ENCODE results near the gene CRTC3.
A peak's percentile ranks its signal among the peaks of the same experiment; 100 is the strongest.
"Not testable (repeated sequence)": the region's sequence is repeated elsewhere in the genome, so short reads cannot be mapped to it uniquely, and the experiment has no call there.

Gene CRTC3

DNA sequence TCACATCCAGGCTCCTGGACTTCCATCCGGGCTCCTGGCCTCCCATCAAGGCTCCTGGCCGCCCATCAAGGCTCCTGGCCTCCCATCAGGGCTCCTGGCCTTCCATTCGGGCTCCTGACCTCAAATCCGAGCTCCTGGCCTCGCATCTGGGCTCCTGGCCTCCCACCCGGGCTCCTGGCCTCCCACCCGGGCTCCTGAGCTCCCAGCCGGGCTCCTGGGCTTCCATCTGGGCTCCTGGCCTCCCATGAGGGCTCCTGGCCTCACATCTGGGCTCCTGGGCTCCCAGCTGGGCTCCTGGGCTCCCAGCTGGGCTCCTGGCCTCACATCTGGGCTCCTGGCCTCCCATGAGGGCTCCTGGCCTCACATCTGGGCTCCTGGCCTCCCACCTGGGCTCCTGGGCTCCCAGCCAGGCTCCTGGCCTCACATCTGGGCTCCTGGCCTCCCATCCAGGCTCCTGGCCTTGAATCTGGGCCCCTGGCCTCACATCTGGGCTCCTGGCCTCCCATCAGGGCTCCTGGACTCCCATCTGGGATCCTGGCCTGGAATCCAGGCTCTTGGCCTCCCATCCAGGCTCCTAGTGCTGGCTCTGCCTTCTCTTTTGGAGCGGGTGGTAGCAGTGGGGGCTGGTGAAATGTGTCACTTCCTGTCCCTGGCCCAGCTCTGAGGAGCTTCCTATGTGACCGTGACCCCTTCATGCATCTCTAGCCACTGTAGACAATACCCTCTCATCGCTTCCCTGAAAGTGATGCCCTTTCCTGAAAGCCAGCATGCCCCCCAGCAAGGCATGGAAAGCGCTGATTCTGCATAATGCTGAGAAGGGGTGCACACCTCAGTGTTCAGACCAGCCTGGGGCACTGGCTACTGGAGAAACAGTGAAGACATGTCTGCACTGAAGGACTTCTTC lies 124.8 kb downstream of the CRTC3 start:
- no peak for DNase-seq

DNA sequence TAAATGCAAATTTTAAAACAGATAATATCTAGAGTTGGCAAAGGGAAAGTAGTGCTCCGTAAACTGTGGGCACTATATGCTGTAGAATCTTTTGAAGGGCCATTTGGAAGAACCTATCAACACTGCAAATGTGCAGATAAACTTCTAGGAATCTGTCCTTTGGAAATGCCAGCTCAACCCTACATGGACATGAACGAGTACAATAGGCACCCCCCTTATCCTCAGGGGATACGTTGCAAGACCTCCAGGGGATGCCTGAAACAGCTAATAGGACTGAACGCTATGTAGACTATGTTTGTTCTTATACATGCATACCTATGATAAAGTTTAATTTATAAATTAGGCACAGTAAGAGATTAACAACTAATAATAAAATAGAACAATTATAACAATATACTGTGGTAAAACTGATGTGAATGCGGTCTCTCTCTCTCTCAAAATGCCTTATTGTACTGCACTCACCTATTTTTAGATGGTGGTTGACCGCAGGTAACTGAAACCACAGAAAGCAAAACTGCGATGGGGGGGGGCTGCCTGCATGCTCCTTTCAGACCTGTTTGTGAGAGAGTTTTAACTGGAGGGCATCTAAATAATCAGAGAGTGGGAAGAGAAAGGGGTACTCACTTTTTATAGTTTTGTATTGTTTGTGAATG lies 127.9 kb downstream of the CRTC3 start:
- DNase-seq = not testable (repeated sequence)

DNA sequence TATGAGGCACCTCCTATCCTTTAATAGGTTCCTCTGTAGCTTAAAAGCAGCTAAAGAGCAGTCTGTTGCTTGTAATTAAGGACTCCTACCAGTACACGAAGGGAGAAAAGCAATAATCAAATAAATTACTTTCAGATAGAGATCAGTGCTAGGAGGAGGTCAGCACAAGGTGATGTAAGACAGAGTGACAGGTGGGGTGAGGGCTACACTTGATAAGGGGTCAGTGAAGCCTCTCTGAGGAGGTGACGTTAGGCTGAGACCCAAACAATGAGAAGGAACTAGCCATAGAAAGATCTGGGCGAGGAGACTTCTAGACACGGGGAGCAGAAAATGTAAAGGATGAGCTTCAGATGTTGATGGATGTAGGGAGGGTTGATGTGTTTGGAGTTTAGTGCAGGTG lies 129.8 kb downstream of the CRTC3 start:
- no peak for DNase-seq

DNA sequence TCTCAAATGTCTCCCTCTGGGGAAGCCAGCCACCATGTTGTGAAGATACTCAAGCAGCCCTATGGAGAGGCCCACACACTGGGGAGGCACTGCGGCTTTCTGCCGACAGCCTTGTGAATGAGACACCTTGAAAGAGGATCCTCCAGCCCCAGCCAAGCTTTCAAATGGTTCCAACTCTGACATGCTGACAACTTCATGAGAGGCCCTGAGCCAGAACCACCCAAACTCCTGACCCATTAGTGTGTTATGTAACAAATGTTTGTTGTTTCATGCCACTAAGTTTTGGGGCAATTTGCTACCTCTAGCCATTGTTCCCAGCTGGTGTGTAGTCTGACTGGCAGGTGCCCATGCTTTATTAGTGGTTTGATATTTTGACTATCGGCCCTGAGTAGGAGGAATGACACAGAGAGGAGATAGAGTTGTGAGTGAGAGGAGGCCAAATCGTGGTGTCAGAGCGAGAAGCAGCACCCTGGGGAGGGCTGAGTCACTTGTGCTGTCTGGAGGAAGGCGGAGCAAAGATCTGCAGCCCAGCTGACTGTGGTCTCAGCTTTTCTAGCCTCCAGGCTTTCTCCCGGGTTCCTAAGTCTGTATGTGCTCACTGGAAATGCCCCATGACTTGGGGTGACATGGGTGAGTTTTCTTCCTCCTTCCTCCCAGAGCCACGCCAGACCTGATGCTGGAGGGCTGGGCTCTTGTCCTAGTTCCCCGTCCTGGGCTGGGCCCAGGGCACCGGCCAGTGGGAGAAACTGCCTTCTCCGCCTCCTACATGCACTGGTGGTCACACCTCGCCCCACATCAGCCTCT lies 130.7 kb downstream of the CRTC3 start:
- peak; percentile 44 for DNase-seq

DNA sequence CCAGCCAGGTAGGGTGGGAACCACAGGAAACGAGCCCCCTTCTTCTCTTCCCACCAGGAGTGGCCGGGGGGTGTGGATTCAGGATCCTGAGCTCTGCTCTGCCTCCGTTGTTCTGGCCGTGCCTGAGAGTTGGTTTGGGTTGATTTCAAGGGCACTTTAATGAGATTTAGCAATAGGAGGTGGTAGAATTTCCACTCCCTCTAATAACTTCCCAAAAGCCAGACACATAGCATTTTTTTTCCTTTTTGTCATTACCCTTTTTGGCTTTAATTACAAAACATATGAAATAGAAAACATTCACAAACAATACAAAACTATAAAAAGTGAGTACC lies 131.2 kb downstream of the CRTC3 start:
- DNase-seq = not testable (repeated sequence)

DNA sequence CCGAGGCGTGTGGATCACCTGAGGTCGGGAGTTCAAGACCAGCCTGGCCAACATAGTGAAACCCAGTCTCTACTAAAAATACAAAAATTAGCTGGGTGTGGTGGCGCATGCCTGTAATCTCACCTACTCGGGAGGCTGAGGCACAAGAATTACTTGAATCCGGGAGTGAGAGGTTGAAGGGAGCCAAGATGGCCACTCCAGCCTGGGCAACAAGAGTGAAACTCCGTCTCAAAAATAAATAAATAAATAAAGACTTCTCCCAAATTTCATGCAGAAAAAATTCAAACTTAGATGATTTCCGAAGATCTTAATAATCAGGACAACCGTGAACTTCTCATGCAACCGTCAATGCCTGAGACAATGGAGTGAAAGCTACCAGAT lies 134.3 kb downstream of the CRTC3 start:
- not testable (repeated sequence) for DNase-seq

DNA sequence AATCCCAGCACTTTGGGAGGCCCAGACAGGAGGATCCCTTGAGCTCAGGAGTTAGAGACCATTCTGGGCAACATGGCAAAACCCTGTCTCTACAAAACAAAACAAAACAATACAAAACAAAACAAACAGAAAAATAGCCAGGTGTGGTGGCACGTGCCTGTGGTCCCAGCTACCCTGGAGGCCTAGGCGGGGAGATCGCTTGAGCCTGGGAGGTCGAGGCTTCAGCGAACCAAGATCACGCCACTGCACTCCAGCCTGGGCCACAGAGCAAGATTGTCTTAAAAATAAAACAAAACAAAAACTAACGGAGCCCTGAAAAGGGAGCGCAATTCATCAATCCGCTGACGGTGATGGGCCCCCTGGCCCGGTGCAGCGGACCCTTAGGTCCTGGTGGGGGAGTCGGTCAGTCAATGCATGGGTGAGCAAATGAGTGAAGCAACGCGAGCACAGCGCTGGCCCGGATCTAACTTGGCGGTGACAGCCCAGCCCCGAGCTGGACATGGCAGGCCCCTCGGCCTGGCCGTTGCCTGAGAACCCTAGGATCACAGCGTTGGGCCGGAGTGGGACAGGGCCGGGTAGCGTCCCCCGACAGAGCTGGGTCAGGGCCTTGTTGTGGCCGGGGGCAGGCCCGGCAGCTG lies 135.0 kb downstream of the CRTC3 start:
- peak; percentile 41 for DNase-seq

DNA sequence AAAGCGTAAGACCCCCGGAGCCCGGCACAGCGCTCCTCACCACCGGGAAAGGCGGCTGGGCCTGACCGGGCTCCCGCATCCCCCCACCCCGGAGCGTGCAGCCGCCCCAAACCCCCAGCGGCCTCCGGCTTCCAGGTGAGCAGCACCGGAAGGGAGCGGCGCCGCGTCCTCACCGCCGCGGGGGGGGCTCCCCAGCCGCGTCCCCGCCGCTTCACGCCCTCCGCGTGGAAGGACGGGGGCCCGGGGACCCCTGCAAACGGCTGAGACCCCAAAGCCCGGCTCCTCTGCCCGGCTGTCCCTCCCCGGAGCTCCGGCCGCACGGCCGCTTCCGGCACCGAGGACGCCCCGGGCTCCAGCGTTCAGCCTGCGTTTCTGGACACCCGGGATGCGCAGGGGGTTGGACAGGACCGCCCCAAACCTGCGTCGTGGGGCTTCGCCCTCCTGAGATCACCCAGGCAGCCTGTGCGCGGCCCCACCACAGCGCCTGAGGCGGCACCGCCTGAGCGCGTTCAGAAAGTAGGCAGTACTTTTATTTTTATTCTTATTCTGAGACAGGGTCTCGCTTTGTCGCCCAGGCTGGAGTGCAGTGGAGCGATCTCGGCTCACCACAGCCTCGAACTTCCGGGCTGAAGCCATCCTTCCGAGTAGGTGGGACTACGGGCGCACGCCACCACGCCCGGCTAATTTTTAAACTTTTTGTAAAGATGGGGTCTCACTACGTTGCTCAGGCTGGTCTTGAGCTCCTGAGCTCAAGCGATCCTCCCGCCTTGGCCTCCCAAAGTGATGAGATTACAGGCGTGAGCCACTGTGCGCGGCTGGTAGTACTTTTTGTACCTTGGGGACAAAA lies 135.8 kb downstream of the CRTC3 start:
- peak; percentile 72 for DNase-seq

DNA sequence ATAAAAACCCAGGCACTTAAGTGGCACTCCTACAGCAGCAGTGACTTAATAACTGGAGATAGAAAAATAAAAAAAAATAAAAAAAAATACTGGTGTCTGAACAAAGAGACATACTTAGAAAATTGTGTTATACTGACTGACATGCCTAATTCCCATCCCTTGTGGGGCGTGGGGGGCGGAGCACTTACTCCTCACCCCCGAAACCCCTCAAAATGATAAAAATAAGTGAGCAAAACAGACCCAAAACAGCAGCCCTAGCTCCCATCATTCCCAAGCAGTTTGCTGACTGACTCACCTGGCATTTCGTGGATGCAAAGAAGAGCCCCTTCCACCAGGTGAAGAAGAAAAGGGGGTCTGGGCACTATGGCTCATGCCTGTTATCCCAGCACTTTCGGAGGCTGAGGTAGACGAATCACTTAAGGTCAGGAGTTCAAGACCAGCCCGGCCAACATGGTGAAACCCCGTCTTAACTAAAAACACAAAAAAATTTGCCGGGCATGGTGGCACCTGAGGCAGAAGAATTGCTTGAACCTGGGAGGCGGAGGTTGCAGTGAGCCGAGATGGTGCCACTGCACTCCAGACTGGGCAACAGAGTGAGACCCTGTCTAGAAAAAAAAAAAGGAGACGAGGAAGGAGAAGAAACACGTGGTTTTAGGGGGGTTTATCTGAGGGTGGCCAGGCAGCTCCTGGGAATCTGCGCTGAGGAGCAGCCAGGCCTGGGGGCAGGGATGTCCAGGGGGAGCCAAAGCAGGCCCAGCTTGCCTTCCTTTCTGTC lies 136.6 kb downstream of the CRTC3 start:
- no peak for DNase-seq

DNA sequence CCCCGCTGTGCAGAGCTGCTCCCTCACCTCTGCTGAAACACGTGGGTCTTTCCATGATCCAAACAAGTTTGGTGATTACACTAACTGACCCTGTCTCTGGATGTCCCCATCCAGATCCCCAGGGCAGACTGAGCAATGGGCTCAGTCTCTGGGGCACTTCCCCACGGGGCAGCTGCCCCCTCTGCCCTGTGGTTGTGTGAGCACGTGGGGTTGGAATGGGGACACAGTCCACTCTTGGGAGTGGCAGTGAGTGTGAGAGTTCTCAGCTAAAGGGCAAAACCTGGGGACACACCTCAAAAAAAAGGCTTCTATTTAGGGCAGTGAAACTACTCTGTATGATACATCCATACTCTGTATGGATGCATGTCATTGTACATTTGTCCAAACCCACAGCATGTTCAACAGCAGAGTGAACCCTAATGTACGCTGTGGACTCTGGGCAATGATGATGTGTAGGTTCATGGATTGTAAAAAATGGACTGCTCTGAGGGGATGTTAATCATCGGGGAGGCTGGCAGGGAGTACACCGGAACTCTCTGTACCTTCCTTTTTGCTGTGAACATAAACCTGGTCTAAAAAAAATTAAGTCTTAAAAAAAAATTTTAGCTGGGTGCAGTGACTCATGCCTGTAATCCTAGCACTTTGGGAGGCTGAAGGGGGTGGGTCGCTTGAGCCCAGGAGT lies 137.5 kb downstream of the CRTC3 start:
- no peak for DNase-seq

DNA sequence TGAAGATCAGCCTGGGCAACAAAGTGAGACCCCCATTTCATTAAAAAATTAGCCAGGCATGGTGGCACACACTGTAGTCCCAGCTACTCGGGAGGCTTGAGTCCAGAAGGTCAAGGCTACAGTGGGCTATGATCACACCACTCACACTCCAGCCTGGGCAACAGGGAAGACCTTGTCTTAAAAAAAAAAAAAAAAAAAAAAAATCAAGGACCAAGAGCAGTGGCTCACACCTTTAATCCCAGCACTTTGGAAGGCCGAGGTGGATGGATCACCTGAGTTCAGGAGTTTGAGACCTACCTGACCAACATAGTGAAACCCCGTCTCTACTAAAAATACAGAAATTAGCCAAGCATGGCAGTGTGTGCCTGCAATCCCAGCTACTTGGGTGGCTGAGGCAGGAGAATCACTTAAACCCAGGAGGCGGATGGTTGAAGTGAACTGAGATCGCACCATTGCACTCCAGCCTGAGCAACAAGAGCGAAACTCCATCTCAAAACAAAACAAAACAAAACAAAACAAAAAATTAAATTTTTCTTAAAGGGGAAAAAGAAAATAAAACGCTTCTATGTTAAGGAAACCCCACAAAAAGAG lies 138.1 kb downstream of the CRTC3 start:
- DNase-seq = not testable (repeated sequence)

DNA sequence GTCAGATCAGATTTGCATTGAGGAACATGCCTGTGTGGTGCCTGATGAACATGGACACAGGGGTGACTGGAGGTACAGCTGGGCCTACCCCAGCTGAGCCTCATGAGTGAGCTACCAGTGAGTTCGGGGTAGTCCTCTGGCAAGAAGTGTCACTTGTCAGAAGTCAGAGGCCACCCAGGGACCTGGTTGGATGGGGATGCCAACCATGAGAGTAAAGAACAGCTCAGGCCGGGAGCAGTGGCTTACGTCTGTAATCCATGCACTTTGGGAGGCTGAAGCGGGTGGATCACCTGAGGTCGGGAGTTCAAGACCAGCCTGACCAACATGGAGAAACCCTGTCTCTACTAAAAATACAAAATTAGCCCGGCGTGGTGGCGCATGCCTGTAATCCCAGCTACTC lies 140.9 kb downstream of the CRTC3 start:
- not testable (repeated sequence) for DNase-seq

DNA sequence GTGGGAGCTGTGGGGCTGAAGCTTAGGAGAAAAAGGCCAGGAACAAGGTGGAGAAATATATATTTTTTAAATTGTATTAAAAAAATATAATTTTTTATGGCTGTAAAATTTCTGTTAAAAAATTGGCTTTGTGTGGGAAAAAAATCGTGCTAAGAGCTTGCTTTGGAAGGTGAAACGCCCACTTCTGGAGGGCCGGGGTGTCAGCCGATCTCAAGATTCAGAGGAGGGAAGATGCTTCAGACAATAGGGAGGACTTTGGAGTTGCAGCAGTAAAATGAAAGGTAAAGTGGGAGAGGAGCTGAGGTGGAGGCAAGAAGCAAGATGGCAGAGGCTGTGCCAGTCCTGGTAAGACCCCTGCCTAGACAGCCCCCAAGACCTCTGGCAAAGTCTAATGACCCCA lies 141.5 kb downstream of the CRTC3 start:
- DNase-seq = no peak

DNA sequence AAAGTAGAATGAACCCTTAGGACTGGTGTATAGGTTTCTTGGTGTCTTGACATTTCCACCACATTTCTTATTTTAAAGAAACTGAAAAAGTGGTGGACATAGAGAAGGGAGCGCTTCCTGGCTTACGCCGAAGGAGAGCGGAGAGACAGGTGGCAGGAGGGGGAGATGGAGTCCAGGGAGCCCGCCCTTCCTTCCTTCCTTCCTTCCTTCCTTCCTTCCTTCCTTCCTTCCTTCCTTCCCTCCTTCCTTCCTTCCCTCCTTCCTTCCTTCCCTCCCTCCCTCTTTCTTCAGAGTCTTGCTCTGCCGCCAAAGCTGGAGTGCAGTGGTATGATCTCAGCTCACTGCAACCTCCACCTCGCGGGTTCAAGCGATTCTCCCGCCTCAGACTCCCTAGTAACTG lies 143.6 kb downstream of the CRTC3 start:
- DNase-seq = not testable (repeated sequence)

DNA sequence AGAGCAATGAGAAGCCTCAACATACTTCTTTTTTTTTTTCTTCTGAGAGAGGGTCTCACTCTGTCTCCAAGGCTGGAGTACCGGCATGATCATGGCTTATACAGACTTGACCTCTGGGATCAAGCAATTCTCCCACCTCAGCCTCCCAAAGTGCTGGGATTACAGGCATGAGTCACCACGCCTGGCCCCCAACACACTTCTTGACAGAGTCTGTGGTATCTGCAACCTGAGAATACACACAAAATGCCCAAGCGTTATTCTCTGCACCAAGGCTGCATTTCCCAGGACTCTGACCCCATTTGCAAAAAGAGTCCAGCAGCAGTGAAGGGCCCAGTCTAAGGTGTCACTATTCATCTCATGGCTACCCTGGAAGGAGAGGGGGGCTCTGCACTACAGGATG lies 144.8 kb downstream of the CRTC3 start:
- DNase-seq = no peak

DNA sequence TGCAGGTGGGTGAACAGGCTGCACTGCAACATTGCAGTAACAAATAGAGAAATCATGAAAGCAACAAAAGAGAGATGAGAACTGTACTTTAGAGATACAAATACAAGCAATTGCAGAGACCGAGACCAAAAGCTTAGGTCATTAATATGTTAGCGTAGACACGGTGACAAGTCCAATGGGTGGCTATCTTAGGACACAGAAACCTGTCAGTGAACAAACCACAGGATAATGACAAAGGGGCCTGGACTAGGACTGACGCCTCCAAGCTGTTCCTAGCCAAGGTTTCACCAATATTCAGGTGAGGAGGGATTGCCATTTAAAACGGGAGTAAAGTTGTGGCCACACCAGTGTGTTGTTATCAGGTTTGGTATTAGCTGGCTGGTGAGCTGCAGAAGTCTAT lies 145.7 kb downstream of the CRTC3 start:
- DNase-seq = no peak

DNA sequence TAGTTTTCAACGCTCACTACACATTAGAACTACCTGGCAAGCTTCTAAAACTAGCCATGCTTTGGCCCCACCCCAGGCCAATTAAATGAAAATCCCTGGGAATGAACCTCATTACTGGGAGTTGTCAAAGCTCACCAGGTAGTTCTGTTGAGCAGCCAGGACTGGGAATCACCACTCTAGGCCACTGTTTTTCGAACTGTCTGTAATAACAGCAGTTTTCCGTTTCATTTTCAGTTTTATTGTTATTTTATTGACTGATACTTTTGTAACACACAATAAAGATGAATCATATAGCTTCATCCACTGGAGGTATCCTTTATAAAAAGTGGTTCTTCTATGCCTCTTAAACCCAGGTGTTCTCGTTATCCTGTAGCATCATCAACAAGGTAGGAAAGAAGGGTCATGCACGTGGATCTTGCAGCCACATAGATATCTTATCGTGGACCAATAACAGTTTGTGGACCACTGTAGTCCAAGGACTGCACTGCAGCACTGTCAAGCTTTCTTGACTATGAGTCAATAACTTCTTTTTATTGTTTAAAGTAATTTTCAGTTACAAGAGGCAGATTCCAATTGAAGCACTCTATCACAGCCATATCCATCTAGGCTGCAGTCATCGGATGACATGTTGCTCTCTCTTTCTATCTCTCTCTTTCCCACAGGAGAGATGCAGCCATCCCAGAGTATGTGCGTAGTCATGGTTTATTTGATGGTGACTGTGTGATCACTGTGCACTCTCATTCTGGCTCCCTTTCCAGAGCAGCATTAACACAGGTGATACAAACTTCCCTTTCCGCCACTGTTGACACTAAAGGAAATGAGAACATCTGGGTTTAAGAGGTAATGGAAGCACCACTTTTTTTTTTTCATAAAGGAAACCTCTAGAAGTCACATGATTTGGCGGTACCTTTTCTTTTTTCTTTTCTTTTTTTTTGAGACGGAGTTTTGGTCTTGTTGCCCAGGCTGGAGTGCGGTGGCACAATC lies 148.4 kb downstream of the CRTC3 start:
- DNase-seq = no peak

DNA sequence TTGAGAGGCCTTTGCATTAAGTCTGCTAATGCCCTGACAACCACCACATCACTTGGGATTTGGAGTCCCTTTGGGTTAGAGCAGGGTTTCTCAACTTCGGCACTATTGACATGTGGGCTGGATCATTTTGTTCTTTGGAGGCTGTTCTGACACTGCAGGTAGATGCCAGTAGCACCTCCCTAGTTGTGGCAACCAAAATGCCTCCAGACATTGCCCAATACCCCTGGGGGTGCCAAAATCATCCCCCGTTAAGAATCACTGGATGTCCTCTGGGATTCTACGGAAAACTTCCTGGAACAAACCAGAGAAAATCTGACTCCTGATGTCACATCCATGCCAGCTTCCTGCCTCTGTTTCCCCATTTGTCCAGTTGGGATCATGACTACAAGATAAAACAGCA lies 150.2 kb downstream of the CRTC3 start:
- no peak for DNase-seq

DNA sequence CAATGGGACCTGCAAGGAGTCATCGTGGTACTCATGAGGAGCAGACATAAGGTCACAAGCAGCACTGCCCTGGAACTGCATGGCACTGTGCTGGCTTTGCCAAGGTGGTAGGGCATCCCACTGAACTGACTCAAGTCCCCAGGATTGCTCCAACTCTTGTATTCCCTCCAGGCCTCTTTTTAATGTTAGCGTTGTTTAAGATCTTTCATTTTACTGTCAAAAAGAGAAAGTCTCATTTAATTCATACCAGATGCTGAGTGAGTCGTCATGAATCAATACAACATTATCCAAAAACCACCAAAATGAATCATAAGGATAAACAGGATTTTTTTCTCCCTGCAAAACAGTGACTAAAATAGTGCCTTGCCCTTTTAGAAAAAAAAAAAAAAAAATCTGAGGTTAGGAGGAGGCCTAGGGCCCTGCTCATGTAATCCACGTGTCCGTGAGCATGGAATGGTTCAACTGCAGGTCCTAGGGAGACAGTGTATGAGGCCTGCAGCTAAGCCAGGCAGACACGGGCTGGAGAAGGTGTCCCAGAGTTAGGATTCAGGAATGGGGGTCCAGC lies 150.7 kb downstream of the CRTC3 start:
- DNase-seq = no peak

All from 8988T (cell line).